ENCODE measurements around the gene ZFX.

DNA sequence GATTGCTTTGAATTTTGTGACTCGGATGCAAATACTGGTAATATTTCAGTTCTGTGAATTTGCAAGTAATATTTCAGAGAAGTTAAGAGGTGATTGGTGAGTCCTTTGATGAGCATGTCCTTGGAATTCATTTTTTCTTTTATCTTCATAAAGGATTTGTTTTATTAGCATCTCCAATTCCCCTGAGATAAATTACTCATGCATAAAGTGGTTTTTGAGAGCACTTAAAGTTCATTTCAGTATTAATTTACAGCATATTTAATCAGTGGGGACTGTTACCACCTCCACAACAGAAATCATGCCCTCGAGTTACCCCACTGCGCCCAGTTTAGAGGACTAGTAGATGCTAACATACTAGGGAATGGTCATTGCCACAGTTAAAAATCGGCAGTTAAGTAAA is 65.0 kb downstream of the ZFX start:
- no peak for TF ChIP-seq POLR2A (IDR thresholded peaks at IDR 0.05)
- TF ChIP-seq, protein P1, sequence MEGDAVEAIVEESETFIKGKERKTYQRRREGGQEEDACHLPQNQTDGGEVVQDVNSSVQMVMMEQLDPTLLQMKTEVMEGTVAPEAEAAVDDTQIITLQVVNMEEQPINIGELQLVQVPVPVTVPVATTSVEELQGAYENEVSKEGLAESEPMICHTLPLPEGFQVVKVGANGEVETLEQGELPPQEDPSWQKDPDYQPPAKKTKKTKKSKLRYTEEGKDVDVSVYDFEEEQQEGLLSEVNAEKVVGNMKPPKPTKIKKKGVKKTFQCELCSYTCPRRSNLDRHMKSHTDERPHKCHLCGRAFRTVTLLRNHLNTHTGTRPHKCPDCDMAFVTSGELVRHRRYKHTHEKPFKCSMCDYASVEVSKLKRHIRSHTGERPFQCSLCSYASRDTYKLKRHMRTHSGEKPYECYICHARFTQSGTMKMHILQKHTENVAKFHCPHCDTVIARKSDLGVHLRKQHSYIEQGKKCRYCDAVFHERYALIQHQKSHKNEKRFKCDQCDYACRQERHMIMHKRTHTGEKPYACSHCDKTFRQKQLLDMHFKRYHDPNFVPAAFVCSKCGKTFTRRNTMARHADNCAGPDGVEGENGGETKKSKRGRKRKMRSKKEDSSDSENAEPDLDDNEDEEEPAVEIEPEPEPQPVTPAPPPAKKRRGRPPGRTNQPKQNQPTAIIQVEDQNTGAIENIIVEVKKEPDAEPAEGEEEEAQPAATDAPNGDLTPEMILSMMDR (IDR thresholded peaks at IDR 0.05), result no peak
- no peak for TF ChIP-seq EP300 (IDR thresholded peaks at IDR 0.05)
- TF ChIP-seq POLR2AphosphoS5 (IDR thresholded peaks at IDR 0.05), result no peak

Measured in suprapubic skin (tissue), 4 donors.